Measurements from ENCODE around the gene EIF4EBP2.

The EIF4EBP2 gene, protein sequence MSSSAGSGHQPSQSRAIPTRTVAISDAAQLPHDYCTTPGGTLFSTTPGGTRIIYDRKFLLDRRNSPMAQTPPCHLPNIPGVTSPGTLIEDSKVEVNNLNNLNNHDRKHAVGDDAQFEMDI

GRCh38 chr10:70404036-70404786 is at the start of gene EIF4EBP2:
Gene EIF4EBP2 (plus strand): TSS chr10:70404145. CDS start chr10:70404402, 257 bp downstream.
- peak; percentile 95 for DNase-seq (ENCODE audit: low read depth)

DNA sequence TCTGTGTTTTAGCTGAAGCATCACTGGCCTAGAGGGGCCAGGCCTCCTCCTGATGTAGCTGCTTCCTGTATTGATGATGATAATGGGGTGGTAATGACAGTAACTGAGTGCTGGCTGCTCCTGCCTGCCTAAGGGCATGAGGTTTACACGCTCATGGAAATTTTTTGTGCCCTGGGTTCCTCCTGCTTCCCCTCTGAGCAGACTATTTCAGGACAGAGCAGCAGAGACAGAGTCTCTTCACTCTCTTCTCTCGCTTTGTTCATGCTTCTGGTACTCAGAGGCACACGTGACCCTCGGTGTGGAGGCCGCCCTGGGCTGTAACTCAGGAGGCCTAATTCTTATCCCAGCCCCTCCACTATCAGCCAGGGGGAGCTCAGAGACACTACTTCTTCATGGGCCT is 49.4 kb upstream of the EIF4EBP2 start:
- DNase-seq (ENCODE audit: low read depth) = no peak

DNA sequence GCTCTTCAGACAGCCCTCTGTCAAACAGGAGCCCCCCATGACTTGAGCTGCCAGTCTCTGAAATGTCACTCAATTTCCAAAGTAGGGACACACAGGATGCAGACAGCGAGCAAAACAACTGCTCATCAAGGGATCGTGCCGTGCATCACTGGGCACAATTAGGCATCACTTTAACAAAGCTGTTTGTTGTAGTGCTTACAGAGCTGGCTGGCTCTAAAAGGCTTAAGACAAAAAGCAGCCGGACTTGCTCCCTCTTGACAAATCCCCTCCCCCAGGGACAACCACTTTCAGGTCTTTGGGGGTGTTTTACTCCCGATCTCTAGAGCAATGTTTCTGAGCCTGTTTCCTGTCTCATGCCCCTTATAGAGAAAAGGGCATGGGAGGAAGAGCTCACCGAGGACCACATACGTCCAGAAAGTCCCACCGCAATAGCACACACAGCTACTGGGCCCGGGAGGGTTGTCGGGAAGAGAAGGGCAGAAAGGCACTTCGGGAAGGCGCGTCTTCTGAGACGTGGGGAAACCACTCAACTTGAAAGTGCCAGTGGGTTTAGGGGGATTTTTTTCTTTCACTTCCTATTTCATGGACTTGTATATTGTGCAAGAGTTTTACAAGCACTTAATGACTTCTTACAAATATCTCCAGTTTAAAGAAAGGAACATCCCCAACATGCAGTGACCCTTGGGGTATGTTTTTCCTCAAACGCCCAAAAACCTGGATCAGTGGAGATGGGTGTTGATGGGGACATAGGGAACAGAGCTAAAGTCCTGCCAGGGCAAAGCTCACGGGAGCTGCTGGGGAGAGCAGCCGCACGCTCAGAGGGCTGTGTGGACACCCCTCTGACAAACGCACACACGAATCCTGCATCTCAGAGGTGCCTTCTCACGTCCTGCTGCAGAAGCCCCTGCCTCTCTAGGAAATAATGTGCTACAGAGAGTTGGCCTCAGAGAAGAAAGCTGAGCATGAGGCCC is 48.6 kb upstream of the EIF4EBP2 start:
- no peak for DNase-seq (ENCODE audit: low read depth)

DNA sequence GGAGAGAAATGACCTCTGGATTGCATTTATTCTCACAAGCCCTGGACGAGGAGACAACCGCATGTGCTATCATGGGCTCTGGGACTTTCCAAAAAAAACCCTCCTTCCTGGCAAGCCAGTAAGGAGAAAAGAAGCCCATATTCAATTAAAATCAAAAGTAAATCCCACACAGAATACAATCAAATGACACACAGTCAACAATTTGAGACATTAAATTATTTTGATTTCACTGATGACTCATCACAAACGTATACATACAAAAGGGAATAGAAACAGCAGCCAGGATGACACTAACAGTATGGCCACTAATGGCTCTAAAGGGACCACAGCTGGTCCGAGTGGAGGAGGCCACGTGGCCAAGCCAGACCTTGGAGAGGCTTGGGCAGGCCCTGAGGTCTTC is 46.4 kb upstream of the EIF4EBP2 start:
- peak; percentile 60 for DNase-seq (ENCODE audit: low read depth)

DNA sequence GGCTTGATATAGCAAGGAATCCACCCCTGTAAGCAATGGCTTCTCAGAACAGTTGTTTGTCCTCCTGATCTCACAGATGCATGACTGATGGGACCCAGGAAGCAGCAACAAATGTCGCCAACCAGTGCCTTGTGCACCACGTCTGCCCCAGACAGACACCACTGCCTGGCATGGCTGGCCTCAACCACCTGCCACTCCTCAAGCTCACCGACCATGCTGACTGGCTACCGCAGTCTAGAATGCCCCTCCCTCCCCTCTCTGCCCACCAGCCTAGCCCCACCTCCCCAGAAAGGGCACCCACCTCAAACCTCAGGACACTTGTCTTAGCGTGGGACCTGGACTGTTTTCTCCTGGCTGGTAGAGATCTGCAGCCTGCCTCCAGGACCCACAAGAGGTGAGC is 45.5 kb upstream of the EIF4EBP2 start:
- no peak for DNase-seq (ENCODE audit: low read depth)

- no peak for DNase-seq (ENCODE audit: low read depth)
Measured at GRCh38 chr10:70359017-70359550, 44.9 kb upstream of the EIF4EBP2 start.

- DNase-seq (ENCODE audit: low read depth) = no peak
Measured at GRCh38 chr10:70360215-70360614, 43.7 kb upstream of the EIF4EBP2 start.

DNA sequence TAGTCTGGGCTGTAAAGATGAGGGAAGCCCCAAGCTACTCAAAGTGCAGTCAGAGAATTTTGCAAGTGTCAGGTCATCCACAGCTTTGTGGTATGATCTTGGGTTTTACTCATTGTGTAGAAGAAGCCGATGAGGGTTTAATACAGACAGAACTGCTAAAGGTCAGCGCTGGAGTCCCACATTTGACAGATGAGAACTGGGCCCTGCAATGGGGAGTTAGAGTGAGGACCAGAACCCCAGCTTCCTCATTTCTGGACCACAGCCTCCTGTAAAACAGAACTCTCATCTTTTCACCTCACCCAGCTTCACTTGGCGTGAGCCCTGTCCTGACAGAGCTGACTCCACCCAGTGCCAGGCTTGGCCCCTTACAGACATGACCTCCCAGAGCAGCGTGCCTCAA is 41.6 kb upstream of the EIF4EBP2 start:
- no peak for DNase-seq (ENCODE audit: low read depth)

GRCh38 chr10:70363292-70363691 is 40.7 kb upstream of the EIF4EBP2 start:
- DNase-seq (ENCODE audit: low read depth) = no peak

GRCh38 chr10:70363971-70364771 is 39.8 kb upstream of the EIF4EBP2 start:
- peak; percentile 95 for DNase-seq (ENCODE audit: low read depth)

DNA sequence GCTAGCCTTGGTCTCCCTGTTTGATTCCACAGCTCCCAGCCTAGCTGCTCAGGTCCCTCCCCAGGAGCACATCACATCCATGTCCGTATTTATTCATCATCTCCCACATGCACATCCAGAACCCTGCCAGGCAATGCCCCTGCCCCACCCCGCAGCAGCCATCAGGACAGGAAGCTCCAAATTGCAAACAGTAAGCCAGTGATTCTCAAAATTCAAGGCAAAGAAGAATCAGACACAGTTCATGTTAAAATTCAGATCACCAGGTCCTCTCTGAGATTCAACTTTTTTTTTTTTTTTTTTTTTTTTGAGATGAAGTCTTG is 39.2 kb upstream of the EIF4EBP2 start:
- no peak for DNase-seq (ENCODE audit: low read depth)

DNA sequence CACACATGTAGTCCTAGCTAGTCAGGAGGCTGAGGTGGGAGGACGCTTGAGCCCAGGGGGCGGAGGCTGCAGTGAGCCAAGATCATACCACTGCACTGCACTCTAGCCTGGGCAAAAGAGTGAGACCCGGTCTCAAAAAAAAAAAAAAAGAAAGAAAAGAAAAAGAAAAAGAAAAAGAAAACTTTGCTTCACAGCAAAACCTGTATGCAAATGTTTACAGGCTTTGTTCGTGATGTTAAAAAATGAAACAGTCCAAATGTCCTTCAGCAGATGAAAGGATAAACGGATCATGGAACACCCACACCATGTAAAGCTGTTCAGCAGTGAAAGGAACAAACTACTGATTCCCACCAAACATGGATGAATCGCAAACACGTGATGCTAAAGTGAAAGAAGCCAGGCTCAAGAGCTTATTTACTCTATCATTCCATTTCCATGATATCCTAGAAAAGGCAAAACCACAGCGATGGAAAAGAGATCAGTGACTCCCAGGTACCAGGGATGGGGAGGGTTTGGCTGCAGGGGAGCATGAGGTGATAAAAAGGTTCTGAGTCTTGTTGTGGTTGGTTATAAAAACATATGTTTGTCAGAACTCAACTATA is 36.6 kb upstream of the EIF4EBP2 start:
- peak; percentile 69 for DNase-seq (ENCODE audit: low read depth)

- no peak for DNase-seq (ENCODE audit: low read depth)
Measured at GRCh38 chr10:70368774-70369482, 35.0 kb upstream of the EIF4EBP2 start.

DNA sequence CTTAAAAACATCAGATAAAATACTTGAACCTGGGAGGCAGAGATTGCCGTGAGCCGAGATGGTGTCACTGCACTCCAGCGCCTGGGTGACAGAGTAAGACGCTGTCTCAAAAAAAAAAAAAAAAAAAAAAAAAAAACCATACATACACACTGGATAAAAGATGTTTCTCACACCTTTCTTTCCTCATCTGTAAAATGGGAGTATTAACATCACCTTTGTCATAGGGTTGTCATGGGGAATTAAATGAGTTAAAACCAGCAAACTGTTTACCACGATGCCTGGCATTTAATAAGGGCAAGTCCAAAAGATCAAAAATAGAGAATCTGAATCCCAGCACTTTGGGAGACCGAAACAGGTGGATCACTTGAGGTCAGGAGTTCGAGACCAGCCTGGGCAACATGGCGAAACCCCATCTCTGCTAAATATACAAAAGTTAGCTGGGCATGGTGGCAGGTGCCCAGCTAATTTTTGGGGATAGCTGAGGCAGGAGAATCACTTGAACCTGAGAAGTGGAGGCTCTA is 34.4 kb upstream of the EIF4EBP2 start:
- no peak for DNase-seq (ENCODE audit: low read depth)

- no peak for DNase-seq (ENCODE audit: low read depth)
Measured at GRCh38 chr10:70370766-70371165, 33.2 kb upstream of the EIF4EBP2 start.

DNA sequence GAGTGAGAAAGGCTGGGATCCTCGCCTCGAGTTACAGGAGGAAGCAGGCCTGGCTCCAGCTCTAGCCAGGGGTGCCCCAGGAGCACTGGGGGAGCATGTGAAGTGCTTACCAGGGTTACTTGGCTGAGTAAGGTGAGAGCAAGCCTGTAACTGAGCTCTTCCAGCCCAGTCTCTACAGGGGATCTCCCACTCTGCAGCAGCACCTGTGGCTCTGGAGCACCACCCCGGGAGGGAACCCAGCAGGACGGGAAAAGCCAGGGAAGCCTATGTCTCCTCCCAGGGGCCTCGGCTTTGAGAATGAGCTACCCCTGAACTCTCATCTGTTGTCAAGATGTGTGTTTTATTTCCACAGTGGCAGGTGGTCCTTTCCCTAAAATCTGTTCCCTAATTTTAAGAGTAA is 32.1 kb upstream of the EIF4EBP2 start:
- no peak for DNase-seq (ENCODE audit: low read depth)

- peak; percentile 76 for DNase-seq (ENCODE audit: low read depth)
Measured at GRCh38 chr10:70374775-70375614, 28.9 kb upstream of the EIF4EBP2 start.

DNA sequence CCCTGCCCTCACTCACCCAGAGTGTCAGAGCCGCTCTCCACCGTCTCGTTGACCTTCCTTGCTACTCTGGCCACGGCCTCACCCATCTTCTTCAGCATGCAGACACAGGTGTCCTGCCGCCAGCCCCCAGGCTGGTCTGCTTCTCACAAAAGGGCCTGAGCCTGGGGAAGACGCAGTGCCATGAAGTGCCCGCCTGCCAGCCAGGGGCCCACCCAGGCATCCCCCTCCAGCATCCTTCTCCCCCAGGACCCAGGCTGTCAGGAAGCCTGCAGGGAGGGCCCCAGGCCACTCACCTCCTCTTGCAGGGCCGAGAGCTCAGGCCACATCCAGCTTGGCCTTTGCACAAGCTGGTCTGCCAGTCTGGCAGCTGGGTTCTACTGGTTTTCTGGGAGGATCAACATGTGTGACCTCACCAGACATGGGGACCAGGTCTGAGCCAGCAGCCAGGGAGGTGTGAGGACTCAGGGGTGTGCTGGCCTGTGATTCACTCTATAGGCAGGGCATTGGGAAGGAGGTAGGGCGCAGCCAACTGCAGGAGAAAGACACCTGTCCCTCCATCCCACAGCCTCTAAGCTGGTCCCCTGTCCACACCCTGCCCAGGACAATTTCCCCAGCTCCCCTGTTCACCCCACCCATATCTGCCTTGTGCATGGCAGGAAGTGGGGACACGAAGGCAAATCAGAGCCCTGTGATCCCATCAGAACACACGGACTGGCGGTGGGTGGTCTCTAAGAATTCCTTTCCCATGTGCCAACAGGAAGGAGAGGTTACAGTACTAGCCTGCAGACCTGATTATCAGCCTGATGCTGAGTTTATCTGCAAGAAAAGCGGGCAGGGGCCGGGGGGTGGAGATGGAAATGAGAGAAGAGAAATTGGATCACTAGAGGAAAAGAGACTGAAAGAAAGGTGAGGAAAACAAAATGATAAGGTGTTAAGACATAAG is 27.2 kb upstream of the EIF4EBP2 start:
- peak; percentile 79 for DNase-seq (ENCODE audit: low read depth)
